ENCODE data around the gene AHCYL2.
A peak's percentile ranks its signal among the peaks of the same experiment; 100 is the strongest.
"Not testable (repeated sequence)": the region's sequence is repeated elsewhere in the genome, so short reads cannot be mapped to it uniquely, and the experiment has no call there.

The AHCYL2 gene

DNA sequence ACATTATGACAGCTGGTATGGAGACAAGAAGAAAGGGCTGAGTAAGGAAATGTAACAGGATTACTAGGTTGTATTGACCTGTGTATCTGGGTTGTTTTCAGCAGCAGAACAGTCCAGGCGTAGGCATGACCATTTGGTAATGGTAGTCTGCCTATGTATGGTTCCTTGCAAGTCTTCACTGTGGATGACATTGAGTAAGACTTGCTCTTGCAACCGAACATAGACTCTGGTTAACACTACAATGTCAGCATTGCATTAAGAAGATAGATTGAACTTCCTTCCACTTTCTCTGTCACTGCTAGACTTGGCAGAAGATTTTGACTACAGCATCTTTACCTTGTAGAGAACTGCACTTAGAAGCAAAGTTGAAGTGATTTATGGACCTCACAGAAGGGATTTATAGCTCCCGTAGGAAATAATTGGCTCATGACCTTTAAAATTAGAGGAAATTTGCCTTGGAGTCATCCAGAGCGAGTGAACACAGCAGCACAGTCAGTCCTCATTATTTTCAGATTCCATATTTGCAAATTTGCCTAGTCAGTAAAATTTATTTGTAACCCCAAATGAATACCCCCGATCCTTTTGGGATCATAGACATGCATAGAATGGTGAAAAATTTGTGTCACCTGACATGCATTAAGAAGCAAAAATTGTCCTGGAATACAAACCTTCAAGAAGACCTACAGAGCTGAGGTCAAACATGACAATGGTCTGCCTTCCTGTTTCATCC lies 129.8 kb downstream of the AHCYL2 start:
- DNase-seq (ENCODE audit: low read depth), result no peak

DNA sequence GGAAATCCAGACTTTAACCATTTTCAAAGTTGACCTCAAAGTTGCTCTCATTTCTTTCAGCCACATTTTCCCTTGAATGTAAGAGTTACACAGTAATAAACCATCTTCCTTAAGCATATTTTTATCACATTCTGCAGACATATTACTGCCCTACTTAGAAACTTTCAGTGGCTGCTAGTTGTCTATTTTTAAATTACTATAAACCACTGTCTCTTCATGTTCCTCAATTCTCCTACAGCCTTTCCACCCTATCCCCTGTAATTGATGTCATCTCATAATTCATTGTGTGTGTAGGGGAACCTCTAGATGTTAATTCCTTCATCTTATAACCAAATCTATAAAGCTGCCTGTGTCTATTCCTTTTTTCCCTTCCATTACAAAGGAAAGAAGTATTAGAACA lies 131.3 kb downstream of the AHCYL2 start:
- no peak for DNase-seq (ENCODE audit: low read depth)

DNA sequence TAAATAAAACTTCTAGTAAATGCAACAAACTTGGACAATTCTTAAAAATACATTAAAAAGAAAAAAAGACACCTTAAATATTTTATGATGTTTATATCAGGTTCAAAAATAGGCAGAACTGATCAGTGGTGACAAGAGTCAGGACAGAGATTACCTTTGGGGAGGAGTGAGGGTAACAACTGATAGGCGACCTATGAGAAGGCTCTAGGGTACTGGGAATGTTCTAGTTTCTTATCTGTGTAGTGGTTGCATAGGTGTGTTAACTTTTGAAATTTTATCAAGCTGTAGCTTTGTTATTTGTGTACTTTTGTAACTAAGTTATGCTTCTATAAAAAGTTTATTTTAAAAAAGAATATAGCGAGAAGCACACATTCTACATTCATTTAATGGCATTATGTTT lies 134.3 kb downstream of the AHCYL2 start:
- no peak for DNase-seq (ENCODE audit: low read depth)

DNA sequence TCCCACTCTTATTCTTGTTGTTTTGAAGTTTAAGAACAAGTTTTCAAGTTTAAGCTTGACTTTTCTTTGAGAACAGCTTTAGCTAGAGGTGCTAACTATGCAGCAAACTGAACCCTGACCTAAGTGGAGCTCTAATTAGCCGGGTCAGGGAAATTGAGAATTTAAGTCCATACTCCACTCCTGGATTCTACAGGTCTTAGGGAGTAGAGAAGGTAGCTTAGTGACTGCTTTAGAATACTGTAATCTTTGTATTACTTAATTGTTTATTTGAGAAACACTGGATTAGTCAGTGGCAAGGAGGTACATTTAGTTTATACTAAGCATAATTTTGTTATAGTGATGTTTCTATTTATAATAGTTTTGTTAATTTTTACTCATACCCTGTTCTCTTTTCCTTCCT lies 134.8 kb downstream of the AHCYL2 start:
- no peak for DNase-seq (ENCODE audit: low read depth)

DNA sequence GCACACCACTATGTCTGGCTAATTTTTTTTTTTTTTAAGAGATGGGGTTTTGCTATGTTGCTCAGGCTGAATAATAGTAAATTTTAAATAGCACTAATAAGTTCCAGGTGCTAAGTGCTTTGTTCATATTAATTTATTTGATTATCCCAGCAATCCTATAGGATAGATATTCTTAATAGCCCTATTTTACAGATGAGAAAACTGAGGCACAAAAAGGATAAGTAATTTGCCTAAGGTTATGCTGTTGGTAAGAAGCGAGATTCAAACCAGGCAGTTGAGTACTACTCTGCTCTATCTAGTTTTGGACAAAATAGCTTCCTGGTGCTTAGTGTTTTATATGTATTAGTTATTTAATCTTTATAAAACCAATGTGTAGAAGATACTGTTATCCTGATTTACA lies 136.9 kb downstream of the AHCYL2 start:
- DNase-seq (ENCODE audit: low read depth), result no peak

DNA sequence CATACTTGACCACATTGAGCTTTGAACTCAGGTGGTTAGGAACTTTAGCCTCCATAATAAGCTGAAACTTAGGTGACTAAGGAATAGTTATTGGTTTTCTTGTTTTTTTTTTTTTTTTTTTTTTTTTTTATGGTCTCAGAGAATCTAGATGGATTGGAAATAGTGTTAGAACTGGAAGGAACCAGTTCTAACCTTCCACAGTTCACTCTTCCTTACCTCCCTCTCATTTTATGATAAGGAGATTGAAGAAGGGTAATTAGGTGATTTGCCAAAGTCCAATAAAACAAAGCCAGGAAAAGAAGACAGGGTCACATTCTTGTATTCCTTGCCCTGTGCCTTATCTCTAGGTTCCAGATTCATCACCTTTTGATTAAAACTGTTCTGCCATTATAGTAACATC lies 137.7 kb downstream of the AHCYL2 start:
- DNase-seq (ENCODE audit: low read depth), result no peak

DNA sequence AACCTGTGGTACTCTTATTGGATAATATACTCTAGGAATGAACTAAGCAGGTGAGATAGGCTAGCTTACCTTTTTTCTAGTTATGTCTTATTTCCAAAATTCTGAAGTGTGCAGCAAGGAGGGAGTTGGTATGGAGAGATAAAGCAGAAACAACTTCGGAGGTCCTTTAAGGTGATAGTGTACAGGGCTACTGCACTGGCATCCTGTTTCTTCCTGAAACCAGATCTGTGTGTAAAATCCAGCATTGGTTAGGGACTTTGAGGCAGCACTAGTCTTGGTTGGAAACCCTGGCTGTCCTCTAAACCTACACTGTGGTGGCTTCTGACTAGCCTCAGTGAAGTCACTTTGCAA lies 142.5 kb downstream of the AHCYL2 start:
- DNase-seq (ENCODE audit: low read depth), result no peak

DNA sequence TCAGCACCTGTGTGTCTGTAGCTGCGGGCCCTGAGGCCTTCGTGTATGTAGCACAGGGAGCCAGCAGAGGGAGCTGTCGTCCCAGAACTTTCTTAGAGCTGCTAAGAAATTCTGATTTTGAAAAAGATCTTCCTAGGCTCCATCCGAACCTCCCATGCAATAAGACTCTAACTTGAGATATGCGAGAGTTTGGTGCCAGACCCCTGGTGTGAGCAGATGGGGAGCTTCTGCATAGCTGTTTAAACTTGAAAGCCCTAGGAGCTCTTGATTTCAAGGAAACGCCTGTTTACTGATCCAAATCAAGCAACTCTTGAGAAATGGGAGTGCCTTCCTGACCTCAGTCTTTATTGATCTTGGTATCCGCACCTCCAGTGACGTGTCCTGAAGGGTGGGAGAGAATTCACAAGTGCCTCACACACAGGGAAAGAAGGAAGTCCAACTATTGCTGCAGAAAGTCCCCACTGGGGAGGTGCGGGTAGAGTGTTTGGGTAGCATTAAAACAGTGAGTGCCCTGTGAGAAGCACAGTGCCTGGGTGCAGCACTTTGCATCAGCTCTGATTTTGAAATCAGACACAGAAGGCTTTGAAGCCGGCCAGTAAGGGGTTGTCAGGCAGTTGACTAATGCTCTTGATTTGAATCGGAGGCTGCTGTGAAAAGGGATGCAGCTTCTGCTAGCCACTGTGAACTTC lies 143.0 kb downstream of the AHCYL2 start:
- DNase-seq (ENCODE audit: low read depth), result peak; percentile 41

DNA sequence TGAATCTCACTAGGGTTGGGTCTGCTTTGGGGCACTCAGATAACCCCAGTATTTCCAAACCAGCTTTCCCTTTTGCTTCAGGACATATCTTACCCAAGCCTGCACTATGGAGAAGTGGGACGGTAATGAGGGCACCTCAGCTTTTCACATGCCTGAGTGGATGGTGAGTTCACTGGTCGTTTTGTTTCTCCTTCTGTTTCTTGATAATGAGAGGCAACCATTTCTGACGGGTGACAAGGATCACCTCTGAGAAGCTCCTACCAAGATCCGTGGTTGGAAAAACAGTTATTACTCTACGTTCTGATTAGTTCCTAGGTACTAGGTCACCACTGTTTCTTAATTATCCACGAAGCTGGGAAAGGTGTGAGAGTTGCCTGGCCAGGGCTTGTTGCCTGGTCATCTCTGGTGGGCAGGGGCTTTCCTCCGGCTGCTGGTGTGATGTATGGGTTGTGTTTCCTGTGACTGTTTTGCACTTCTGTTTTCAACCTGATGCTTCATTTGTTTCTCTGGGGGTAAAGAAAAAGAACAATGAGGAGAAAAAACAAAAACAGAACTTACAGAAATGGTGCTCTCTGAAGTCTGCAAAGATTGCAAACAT lies 143.7 kb downstream of the AHCYL2 start:
- no peak for DNase-seq (ENCODE audit: low read depth)

DNA sequence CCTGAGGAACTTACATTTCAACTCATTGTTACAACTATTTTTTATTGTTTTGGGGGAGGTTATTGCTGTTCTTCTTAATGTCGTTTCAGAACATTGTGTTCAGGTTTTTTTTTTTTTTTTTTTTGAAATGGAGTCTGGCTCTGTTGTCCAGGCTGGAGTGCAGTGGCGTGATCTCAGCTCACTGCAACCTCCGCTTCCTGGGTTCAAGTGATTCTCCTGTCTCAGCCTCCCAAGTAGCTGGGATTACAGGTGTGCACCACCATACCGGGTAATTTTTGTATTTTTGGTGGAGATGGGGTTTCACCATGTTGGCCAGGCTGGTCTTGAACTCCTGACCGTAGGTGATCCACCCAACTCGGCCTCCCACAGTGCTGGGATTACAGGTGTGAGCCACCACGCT lies 144.6 kb downstream of the AHCYL2 start:
- not testable (repeated sequence) for DNase-seq (ENCODE audit: low read depth)

DNA sequence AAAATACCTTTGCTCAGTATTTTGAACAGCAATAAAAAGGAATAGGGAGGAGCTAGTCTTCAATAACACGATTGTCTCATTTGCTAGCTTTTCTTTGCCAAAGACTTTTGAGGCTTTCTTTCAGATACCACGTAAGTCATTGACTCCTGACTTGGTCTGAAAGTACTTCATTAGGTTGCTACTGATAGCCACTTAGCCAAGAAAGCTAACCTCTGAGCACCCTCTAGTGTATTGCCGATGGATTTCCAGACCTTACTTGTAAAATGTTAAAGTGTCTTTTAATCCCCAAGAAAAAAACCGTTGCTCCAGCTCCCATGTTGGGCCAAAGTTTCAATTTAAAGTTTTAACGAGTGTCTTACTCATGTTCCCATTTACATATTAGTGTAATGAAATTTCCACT lies 146.0 kb downstream of the AHCYL2 start:
- no peak for DNase-seq (ENCODE audit: low read depth)

DNA sequence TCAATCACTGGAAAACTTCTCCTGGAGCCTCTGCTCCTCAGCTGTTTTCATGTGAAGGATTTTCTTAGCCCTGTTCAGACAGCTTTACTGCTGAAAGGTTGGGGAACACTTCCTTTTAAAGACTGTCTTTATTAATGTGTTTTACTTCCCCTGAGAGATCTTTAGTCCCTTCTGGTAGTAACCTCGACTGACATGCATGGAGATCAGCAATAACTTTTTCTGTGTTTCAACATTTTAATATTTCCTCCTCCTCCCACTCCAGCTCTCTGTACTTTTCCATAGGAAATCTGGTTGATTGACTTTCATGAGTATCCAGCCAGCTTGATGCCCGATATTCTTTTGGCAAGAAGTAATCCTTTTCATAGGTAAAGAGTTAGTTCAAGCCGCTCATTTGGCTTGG lies 146.7 kb downstream of the AHCYL2 start:
- DNase-seq (ENCODE audit: low read depth), result no peak

DNA sequence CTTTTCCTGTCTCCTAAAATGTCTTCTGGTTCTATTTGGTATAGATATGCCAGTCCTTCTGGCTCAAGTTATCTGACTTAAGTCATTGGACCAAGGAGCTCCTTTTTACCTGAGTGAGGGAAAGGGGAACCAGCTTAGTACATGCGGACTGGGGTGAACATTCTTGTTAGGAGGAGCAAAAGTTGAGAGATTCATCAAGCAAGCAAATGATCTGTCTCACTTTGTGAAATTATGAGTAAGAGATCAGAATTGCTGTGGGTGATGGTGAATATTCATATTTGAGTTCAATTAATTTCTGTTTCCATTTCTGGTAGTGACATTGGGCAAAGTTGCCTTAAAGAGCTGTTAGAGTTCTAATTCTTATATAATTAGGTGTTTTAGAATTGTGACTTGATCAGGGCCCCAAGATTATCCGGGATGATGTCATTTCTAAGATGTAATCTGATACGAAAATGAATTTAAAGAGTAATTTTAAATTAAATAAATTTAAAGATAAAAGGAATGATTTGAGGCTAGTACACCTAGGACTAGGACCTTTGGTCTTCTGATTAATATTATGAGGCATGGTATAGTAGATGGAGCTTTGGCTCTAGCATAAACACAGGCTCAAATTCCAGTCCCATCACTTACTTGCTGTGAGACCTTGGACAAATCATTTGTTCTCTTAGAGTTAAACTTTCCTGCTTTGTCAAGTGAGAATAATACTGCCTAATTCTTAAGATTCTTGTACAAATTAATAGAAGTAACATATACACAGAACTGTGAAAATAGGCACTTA lies 149.0 kb downstream of the AHCYL2 start:
- DNase-seq (ENCODE audit: low read depth), result no peak

DNA sequence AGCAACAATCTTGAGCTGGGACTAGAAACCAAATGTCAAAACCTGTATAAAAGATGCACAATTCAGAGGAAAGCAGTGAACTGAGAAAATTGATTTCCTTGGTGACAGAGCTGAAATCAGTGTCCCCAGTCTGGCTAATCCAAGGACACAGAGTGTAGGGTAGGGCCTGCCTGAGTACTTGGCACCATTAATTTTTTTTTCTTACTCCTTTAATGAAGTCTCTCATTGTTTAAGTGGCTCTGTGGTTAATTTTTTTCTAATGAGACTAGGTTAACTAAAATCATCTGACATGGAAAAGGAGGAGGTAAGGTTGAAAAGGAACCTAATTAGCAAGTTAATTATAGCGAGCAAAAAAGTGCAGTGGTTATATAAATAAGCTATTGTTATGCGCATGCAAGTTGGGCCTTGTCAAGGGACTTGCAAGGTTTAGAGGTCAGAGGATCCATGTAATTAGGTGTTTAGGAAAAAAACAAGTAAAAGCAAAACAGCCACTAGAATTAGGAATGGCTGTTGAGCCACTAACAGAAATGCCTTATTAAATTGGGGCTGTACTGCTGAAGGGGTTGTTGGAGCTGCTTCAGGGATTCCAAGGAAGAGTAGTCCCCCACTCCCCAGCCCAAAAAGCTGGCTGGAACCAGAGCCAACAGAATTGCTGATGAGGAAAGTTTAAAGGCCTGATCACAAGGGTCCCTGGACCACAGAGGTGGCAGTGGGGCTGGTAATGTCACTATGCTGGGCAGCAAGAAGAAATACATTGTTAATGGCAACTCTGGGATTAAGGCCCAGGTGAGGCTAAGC lies 150.5 kb downstream of the AHCYL2 start:
- DNase-seq (ENCODE audit: low read depth), result no peak

DNA sequence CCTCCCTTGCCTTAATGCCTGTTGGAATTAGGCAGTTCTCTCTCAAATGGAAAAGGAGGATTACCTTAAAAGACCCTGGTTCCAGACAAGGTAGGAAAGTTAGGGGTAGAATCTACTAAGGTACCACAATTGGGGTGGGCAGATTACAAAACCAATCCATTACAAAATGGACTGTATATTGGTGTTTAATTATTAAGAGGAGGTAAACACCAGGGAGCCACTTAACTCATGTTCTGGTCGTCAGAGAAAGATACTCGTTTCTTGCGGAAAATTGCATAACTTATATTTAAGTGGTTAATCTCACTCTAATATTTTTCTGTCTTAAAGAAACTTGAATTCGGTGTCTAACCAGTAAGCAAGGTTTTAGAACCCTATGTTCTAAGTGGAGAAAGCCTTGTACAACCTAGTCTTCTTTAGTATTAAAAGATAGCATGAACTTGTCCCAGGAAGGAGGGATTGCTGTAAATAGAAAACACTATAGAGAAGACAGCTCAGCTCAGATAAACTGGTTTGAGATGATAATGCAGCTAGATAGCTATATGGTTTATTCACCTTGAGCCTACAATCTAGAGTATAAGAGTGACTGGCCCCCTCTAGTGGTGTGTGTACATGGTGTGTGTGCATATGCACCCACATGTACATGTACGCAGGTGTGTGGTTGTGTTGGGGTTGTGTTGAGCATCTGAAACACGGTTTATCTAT lies 151.4 kb downstream of the AHCYL2 start:
- DNase-seq (ENCODE audit: low read depth), result no peak

DNA sequence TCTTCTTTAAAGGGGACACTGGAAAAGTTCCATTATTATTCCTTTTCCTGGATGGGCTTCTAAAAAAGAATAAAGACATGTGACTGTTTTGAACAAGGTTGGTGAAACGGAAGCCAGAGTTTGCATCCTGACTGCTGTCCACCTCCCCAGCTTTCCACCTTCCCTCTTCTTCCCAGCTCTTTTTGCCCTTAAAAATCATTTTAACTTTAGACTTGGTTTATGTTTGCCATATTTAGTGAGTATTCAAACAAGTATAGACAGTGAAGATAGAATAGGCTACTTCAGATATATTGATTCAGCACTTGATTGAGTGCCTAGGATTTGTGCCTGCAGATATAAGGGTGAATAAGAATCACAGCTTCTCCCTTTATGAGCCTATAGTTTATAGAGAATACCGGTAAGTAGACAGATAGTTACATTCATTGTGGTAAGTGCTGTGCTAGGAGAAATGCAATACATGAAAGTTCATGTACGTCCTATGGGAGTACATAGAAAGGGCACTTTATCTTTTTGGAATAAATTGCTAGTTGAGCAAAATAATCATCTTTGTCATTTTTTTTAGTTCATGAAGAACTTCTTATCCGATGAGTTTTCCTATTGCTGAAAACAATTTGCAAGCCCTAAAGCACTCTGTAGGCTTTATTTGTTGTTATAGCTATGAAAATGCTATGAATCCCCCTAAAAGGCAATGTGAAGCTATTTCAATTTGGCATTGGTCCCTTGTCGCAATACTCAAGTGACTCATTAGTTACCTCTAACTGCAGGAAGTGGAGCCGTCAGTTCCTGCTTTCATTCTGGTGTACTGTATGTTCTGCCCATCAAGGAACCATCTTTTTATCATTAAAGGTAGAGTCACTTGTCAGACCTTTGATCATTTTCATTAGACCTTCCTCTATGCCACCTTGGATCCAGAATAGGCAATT lies 152.2 kb downstream of the AHCYL2 start:
- no peak for DNase-seq (ENCODE audit: low read depth)

DNA sequence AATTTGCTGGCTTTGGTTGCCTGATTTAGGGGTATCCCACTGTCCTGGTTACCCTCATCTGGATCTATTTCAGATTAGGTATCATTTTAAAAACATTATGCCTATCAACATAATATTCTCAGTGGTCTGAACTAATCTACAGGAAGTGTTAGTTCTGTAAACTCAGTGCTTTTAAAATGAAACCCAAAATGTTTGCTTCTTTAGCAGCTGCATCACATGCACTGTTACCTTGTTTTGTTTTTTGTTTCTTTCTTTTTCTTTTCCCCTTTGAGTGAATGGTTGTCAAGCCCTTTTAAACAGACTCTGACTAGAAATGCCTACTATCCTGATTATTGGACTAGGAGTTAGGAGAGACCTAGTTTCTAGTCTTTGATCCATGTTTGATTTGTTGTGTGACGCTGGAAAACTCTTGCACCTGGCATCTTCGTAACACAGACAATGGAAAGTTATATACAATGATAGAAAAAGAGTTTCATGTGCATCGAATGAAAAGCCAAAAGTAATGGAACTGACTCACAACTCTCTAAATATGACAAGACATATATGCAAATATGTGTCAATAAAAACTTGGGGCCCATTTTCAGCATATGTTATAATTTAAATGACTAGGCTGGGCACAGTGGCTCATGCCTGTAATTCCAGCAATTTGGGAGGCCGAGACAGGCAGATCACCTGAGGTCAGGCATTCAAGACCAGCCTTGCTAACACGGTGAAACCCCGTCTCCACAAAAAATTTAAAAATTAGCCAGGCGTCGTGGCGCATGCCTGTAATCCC lies 157.1 kb downstream of the AHCYL2 start:
- no peak for DNase-seq (ENCODE audit: low read depth)

DNA sequence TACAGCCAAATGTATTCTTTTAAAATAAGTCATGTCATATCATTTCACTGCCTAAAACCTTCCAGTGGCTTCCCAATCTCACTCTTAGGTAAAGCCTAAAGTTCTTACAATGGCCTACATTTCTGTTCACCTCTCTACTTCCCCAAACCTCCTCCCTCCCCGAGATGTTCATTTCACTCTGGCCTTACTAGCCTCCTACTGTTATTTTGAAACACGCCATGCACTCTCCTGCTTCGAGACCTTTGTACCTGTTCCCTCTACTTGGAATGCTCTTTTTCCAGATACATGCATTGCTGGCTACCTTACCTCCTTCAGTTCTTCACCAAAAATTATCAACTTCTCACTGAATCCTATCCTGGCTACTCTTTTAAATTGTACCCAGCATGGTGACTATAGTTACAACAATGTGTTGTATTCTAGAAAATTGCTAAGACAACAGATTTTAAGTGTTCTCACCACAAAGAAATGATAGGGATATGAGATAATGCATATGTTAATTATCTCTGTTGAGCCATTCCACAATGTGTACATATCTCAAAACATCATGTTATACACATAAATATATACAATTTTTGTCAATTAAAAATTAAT lies 158.8 kb downstream of the AHCYL2 start:
- DNase-seq (ENCODE audit: low read depth), result no peak

DNA sequence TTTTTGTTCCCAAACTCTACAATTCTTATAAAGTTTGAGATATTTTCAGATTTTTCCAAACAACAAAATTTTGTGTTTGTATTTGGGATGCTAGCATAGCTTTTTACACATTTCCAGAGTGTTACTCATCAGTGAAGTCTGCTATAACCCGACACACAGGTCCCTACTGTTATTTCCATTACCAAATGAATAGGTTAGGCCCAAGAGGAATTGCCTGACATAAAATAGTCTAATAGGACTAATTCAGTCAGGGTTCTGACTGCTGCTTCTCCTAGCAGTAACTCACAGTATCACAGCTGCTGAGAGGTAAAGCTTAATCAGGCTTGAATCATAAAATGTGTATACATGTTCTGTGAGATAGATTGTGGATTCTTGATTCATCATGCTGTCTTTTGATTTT lies 160.3 kb downstream of the AHCYL2 start:
- no peak for DNase-seq (ENCODE audit: low read depth)
